Psoas muscle (tissue), 8 donors: Measurements from ENCODE around the gene FLRT2. TPM values are rescaled to one million over a fixed set of nuclear protein-coding genes. Genes with fewer than 3 reads are reported as not detected.

Experiments used
- ATAC-seq, 4 donors: fragments of 200-7000 bp; cut with Tn5 transposase; one replicate each; pipeline ENCODE4 v1.9.1; 2020; ENCODE audit warnings: moderate library complexity in 3 of 4, mild to moderate bottlenecking in 2 of 4
- DNase-seq, 2 donors: peaks; one replicate each; pipeline ENCODE4 v3.0.0-alpha.2; 2020
- H3K27ac ChIP-seq: fragments of 200-600 bp; one replicate; pipeline ENCODE4 v1.8.0; 2022
- H3K27me3 ChIP-seq, 3 donors: fragments of 200-600 bp in 1 of 3; one replicate each; pipeline versions ENCODE4 v1.6.1 to v1.8.0; 2013 to 2022; ENCODE audit warnings: low read length in 2 of 3, mild to moderate bottlenecking in 2 of 3, moderate library complexity in 1 of 3; ENCODE audit not compliant: insufficient read depth in 3 of 3
- H3K36me3 ChIP-seq, 2 donors: fragments of 200-600 bp in 1 of 2; one replicate each; pipeline versions ENCODE4 v1.6.1 to v1.8.0; 2013 to 2022; ENCODE audit warnings: low read depth in 1 of 2, mild to moderate bottlenecking in 1 of 2, moderate library complexity in 1 of 2; ENCODE audit not compliant: insufficient read depth in 1 of 2
- H3K4me1 ChIP-seq: fragments of 200-600 bp; one replicate; pipeline ENCODE4 v1.8.0; 2022
- H3K4me3 ChIP-seq: fragments of 200-600 bp; one replicate; pipeline ENCODE4 v1.8.0; 2022; ENCODE audit warnings: mild to moderate bottlenecking
- H3K9me3 ChIP-seq: fragments of 200-600 bp; one replicate; pipeline ENCODE4 v1.8.0; 2022
- CTCF ChIP-seq: fragments of 200-600 bp; IDR thresholded peaks from one replicate; pipeline ENCODE4 v1.8.0; 2022; ENCODE audit warnings: antibody characterized with exemption
- WGBS, 3 donors: extraction: QIAGEN DNeasy Blood & Tissue Kit; methylation state at CpG; one replicate each; pipeline versions ENCODE4 v1.1.6 to v1.1.7; 2013; 5-methylcytosine and 5-hydroxymethylcytosine counted together
- intact Hi-C, 2 donors: fragments of 100-400 bp; cut with DNase I; formaldehyde crosslinking; loops; one replicate each; pipeline versions ENCODE4 v1.11.0 to v1.14.2; 2022
- polyA plus RNA-seq, 3 donors: library from polyadenylated mRNA; stranded (reverse); fragments of 200-250 nt; gene quantifications; one replicate each; pipeline ENCODE4 v1.2.3, GENCODE V29; 2013
- total RNA-seq, 4 donors: library from RNA; stranded (reverse); fragmentation: NEBNext Ultra II Directional in 2 of 4; extraction: Animal tissue kit (Norgen Biotek cat#: 25700) in 2 of 4; gene quantifications; one replicate each; pipeline versions ENCODE4 v1.2.1 to v1.2.4, GENCODE V29; 2021 to 2023
- donor health status: healthy with polysubstance abuse.
- donor health status: DM: no; HTN: no; CAD: no; lungs with moderate emphysema.
- donor health status: Bipolar disorder and iron deficiency.
- donor health status: healthy.
- donor health status: DM: yes; HTN: yes; CAD: no.
- donor health status: DM: no; HTN: no; CAD: no.
- donor health status: DM: no; HTN: no; CAD: no.
- donor health status: DM: yes; HTN: yes; CAD: no.

The FLRT2 gene
- total and polyA plus RNA-seq, 7 donors: 1.3 to 10.2 (median 2.4) TPM

GRCh38 chr14:85531587-85532373 is 1.8 kb downstream of the FLRT2 start:
- Histone ChIP-seq H3K4me1 (no peaks in the 10 kb centered on the region), H3K36me3 (no peaks in the 10 kb centered on the region), H3K9me3 (no peaks in the 10 kb centered on the region), H3K27me3 (peaks cover 0 to 43% (median 9%) of the 10 kb centered on the region in 3 donors), H3K27ac (peak overlapping the region; percentile 83), H3K4me3 (peak overlapping the region; percentile 77)
- intact Hi-C loops: loop anchor here (5.0 to 10.0 kb wide), 5 partner anchors 83 to 1527 kb away; no protein-coding TSS in a partner anchor
- peak; percentile 63 to 79 for DNase-seq
- peak; percentile 30 to 47 (median 42) for ATAC-seq
- TF ChIP-seq CTCF: peak; percentile 11
- WGBS, 3 donors: 0 to 1% (median 1%) methylated on average over 61 of the region's 61 CpGs

GRCh38 chr14:85532374-85533022 is 2.6 kb downstream of the FLRT2 start:
- Histone ChIP-seq H3K4me3 (peak overlapping the region; percentile 77), H3K4me1 (no peaks in the 10 kb centered on the region), H3K27me3 (peaks cover 0 to 43% (median 9%) of the 10 kb centered on the region in 3 donors), H3K27ac (peak overlapping the region; percentile 83), H3K36me3 (no peaks in the 10 kb centered on the region), H3K9me3 (no peaks in the 10 kb centered on the region)
- WGBS, 3 donors: 0 to 2% (median 1%) methylated on average over 12 of the region's 12 CpGs
- DNase-seq (no peak), ATAC-seq (no peak)
- no peak for TF ChIP-seq CTCF
- intact Hi-C loops: loop anchor here (5.0 to 10.0 kb wide), 5 partner anchors 82 to 1528 kb away; no protein-coding TSS in a partner anchor

DNA sequence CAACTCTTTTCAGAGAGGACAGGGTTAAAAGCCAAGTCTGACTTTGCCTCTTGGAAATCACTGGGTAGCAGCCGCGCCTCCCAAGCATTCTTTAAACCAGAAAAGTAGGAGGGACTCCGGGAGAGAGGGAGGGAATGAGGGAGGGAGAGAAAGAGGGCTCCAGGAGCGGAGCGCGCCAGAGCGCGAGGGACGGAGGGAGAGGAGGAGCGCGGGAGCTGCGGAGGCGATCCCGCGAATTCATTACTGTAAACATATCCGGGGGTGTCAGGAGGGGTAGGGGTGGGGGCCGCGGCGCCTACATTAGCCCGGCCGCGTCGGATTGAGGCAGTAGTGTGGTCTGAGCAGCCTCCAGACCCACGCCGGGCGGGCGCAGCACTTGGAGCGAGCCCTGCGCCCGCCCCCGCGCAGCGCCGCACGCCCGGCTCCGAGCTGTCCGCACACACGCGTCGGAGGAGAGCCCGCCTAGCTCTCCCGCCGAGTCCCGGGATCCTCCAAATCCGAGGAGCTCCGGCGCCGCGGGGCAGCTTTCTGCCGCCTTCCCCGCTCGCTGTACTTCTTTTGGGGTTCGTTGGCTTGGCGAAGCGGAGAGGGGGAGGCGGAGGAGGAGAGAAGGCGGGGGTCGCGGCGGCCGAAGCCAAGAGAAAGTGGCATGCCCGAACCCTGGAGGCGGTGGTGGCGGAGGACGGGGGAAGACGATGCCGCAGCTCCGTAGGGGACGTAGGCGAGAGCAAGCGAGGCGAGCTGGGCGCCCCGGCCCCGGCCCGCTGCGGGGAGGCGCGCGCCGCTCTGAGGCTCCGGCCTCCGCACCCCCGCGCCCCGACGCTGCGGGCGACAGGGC is 3.3 kb downstream of the FLRT2 start:
- 0 to 1% (median 0%) methylated on average over 50 to 90 of the region's 90 CpGs for WGBS, 3 donors
- peaks cover 0 to 43% (median 9%) of the 10 kb centered on the region in 3 donors for H3K27me3 ChIP-seq
- H3K9me3 ChIP-seq: no peaks in the 10 kb centered on the region
- no peaks in the 10 kb centered on the region for H3K4me1 ChIP-seq
- H3K4me3 ChIP-seq: peak overlapping the region; percentile 77
- peak overlapping the region; percentile 83 for H3K27ac ChIP-seq
- peak; percentile 59 to 63 (median 60) for ATAC-seq
- TF ChIP-seq CTCF: no peak
- H3K36me3 ChIP-seq: no peaks in the 10 kb centered on the region
- DNase-seq: peak; percentile 51 to 72
- intact Hi-C loops: loop anchor here (5.0 to 10.0 kb wide), 5 partner anchors 82 to 1528 kb away; no protein-coding TSS in a partner anchor

DNA sequence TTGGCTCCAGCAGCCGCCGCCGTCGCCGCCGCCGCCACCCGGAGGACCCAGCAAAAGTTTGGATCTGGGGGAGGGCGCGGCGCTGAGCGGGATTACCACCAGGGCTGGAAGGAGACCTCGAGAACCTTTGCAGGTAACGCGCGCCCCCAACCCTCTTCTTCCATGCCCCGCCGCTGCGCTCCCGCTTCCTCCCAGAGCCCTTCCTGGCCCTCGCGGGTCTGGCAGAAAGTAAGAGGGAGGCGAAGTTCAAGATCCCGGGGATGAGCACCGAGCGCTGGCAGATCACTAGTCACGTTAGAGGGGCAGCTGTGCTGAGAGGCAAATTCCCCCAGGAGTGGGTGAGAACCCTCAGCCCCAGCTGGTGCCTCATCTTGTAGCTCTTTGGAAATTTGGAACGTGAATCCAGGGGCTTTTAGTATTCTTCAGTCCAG is 3.9 kb downstream of the FLRT2 start:
- Histone ChIP-seq H3K4me1 (no peaks in the 10 kb centered on the region), H3K27me3 (peaks cover 0 to 43% (median 9%) of the 10 kb centered on the region in 3 donors)

More for the DNA sequence above, 3.9 kb downstream of the FLRT2 start:
- peak overlapping the region; percentile 77 for H3K4me3 ChIP-seq
- peak; percentile 23 to 61 for DNase-seq
- H3K27ac ChIP-seq: peak overlapping the region; percentile 83
- intact Hi-C loops: loop anchor here (5.0 to 10.0 kb wide), 5 partner anchors 81 to 1529 kb away; no protein-coding TSS in a partner anchor
- 0 to 1% (median 0%) methylated on average over 19 to 28 of the region's 28 CpGs for WGBS, 3 donors
- ATAC-seq: no peak
- H3K9me3 ChIP-seq: no peaks in the 10 kb centered on the region
- TF ChIP-seq CTCF: no peak
- no peaks in the 10 kb centered on the region for H3K36me3 ChIP-seq
